Anterior cingulate cortex (tissue), 58 donors: ENCODE measurements around the gene PLD4.
"Not testable (repeated sequence)": the region's sequence is repeated elsewhere in the genome, so short reads cannot be mapped to it uniquely, and the experiment has no call there.

Experiments
- DNase-seq, 58 donors: peaks; one replicate each; lab custom pipeline; 2025; lab: John Stamatoyannopoulos, UW

Gene PLD4

DNA sequence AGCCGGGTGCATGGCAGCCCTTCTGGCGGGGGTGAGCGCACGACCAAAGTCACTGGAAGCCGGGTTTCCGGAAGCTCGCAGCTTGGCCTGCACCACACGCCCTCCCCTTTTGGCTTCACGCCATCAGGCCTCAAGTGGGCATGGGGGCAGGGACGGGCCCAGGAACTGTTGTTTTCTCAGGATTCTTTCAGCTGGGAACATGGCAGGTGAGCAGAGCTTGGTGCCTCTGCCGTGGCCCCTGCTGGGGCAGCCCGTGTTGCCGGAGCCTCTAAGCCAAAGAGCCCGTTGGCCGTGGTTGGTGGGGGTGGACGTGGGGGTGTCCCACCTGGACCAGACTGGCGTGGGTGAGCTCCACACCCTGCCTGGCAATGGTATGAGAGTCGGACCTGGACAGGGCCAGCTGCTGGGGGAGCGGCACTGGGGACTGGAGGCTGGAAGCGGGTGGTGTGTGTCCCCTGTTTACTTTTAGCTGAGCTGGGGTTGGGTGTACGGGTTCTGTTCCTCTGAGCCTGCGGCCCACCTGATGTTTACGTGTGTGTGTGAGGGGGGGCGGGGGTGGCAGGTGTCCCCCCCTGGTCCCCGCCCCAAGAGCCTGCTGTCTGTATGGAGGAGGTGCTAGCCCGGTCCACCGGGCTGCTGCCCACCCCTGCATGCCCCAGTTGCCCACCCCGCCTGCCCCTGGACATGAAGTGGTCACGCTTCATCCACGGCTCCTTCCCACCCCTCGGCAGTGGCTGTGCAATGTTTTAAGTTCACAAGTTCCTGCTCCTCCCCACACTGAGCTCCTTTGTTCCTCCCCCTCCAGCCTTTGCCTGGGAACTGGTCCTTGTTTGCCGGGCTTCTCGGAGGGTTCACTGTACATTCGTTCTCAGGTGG, 28.7 kb upstream of the PLD4 start:
- no peak for DNase-seq

DNA sequence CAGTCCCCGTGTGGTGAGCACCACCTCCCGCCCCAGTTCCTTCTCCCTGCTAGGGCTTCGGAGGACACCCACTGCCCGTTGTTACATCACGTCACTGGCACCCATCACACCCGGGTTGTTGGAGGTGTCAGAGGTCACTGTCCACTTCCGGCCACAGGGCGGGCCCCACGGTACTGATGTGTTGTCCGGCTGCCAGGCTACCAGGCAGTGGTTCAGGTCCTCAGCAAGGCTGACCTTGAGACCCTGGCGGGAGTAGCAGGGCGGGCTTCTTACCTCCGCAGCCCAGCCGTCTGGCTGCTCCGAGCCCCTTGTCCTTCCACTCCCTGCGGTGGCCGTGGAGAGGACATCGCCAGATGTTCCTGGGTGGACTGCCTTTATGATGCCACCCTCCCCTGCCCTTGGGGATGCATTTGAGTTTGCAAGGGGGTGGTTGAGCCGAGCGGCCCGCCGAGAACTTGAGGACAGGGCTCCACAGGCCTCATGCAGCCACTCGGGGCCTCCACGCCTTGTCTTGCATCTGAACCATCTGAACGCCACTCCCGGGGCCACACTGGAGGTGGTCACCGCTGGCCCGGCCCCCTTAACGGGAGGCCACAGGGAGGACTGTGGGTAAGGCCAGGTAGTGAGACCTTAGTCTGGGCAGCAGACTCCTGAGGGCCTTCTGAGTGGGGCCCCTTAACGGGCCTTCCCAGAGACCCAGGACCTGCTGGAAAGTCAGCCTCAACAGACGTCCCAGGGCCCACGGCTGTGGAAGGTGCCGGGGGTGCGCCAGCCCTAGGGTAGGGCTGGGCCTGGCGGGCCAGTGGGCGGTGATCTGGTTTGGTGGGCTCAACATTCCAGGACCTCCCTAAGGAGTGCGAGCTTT, 27.1 kb upstream of the PLD4 start:
- DNase-seq = no peak

DNA sequence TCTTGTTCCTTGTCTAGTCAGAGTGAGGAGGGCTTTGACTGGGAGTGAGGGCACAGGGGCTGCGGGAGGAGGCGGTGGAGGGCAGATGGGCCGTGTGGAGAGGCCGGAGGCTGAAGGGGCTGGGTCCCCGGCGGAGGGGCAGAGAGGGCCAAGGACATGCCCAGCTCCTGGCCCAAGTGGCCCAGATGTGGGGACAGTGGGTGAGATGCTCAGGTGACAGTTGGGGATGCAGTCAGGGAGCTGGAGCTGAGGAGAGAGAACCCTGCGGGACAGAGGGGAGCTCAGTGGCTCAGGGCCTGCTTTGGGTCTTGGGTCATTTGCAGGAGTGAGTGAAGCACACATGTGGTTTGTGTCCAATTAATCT, 26.5 kb upstream of the PLD4 start:
- DNase-seq = no peak

DNA sequence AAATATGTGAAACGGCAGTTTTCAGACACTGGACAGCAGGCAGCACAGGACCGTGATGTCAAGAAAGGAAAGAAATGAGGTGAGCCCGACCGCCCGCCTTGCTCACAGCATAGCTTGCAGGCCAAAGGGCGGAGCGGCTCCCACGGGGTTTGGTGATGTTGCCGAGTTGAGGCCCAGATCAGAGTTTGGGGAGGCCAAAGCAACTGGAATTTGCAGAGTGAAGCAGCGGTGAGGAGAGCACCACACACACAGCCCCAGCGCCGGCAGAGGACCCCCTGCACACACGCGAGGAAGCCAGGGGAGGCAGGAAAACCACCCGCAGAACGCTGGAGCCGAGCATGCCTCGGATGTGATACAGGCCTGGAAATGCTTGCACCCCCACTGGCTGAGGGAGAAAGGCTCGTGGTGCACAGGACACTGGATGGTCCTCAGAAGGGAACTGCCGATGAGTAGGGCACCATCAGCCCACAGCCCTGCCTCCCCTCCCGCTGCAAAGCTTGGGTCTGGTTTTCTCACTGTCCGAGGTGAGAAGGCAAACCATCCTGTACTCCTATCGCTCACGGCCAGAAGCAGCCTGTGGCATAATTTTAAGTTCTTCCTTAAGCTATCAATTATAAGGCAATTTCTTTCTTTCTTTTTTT, 25.7 kb upstream of the PLD4 start:
- no peak for DNase-seq

DNA sequence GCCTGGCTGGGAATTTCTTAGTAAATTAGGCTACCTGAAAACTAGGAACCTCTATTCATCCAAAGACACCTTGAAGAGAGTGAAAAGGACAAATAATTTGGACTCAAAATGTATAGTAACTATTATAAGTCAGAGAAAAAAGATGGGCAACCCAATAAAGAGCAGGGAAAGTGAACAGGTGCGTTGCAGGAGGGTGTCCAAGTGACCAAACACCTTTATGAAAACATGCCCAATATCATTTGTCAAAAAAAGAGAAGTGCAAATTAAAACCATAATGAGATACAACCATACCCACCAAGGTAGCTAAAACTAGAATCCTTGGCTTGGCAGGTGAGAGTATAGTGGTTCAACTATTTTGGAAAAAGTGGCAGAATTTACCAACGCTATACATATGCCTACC, 24.9 kb upstream of the PLD4 start:
- DNase-seq = no peak

DNA sequence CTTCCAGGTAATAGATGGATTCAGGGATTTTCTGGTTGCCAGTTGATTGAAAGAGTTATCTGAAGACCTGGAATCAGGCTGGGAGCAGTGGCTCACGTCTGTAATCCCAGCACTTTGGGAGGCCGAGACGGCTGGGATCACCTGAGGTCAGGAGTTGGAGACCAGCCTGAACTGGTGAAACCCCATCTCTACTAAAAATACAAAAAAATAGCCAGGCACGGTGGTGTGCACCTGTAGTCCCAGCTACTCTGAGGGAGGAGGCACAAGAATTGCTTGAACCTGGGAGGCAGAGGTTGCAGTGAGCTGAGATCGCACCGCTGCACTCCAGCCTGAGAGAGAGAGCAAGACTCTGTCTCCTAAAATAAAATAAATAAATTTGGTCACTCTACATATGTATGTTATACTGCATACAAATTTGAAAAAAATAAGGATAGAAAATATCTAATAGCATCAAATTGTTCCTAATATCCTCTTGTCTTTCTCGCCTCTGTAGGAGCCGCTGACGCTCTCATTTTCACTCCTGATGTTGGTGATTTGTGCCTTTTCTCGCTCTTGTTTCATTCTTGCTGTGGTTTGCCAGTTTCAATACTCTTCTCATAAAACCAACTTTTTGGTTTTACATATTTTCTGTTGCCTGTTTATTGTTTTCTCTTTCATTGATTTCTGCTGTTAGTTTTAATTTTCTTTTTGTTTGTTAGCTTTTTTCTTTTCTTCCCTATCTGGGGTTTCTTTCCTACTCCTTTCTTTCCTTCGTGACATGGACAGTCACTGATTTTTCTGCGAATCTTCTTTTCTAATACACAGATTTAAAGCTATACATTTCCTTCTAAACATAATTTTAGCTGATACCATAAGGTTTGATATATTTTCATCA, 23.8 kb upstream of the PLD4 start:
- DNase-seq = no peak

DNA sequence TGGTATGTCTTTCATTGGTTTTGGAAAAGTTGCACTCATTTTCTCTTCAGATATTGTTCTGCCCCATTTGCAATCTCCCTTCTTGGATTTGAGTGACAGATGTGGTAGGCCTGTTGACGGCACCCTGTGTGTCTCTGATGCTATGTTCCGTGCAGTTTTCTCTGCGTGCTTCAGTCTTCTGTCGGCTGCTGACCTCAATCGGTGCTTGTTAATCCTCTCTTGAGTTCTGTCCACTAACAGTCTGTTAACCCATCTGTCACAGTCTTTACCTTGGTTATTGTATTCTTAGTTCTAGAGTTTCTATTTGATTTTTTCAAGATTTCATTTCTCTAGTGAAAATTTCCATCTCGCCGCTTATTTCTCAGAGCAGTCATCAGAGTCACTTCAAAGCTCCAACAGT, 20.7 kb upstream of the PLD4 start:
- no peak for DNase-seq

DNA sequence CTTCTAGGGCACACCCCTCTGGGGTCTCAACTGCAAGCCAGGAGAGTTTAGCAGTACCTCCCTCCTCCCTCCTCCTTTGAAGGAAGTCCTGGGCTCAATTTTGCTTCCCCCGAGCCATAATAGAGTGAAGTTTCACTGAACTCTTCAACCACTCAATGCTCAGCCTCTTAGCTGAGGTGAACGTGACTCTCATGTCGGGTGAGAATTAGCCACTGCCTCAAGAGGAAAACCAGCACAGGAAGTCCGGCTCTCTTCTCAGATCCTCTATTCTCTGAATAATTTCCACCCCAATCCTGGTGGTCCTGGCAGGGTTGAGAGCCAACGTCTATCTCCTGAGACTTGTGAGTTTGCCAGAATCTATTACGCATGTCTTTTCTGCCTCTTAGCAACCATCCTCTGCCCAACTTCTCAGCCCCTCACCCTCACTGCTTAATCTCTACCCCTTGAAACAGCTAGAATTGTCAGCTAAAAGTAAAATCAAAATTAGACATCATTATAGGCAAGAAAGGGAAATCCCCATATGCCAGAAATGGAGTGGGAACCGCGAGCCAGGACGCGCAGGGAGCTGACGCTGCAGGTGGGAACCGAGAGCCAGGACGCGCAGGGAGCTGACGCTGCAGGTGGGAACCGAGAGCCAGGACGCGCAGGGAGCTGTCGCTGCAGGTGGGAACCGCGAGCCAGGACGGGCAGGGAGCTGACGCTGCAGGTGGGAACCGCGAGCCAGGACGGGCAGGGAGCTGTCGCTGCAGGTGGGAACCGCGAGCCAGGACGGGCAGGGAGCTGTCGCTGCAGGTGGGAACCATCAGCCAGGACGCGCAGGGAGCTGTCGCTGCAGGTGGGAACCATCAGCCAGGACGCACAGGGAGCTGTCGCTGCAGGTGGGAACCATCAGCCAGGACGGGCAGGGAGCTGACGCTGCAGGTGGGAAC, 19.8 kb upstream of the PLD4 start:
- DNase-seq = not testable (repeated sequence)

DNA sequence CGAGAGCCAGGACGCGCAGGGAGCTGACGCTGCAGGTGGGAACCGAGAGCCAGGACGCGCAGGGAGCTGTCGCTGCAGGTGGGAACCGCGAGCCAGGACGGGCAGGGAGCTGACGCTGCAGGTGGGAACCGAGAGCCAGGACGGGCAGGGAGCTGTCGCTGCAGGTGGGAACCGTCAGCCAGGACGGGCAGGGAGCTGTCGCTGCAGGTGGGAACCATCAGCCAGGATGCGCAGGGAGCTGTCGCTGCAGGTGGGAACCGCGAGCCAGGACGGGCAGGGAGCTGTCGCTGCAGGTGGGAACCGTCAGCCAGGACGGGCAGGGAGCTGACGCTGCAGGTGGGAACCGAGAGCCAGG, 19.1 kb upstream of the PLD4 start:
- not testable (repeated sequence) for DNase-seq

DNA sequence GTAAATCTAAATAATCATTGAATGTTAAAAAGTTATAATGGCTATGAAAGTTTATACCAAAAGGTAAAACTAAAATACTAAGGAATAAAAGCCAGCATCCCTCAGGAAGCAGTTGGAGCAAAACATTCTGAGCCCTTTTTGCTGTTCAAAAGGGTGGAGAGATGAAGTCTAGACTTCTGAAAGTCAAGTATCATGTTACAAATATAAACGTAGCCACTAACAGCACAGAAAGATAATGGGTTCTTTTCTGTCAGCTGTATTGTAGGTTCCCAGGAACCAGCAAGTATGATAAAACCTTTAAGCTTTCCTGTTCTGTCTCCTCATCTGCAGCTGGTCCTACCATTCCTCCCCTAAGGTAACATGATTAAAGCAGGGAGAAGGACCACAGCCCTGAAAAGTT, 16.4 kb upstream of the PLD4 start:
- DNase-seq = no peak

DNA sequence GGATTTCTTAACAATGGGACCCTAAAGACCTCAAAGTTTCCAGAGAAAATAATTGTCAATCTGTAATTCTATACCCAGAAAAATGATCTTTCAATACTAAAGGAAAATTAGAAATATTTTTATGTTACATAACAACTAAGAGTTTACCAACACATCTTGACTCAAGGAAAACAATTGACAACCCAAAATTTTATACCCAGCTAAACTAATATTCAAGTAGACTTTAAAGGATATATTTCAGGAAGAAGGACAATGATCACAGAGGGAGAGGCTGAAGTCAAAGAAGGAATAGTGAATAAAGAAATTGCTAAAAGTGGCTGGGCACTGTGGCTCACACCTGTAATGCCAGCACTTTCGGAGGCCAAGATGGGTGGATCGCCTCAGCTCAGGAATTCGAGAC, 12.6 kb upstream of the PLD4 start:
- no peak for DNase-seq

DNA sequence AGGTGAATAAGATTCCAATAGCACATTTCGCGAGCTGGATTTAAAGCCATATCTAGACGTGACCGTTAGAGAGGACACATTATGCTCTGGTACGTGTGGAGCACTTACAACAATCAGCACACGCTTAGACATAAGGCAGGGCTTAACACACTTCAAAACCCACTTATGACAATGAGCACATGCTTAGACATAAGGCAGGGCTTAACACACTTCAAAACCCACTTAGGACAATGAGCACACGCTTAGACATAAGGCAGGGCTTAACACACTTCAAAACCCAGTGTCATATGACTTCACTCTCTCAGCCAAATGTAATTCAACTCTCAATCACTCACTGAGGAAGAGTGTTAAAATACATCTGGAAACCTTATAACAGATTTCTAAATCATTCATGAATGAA, 11.2 kb upstream of the PLD4 start:
- DNase-seq = no peak

DNA sequence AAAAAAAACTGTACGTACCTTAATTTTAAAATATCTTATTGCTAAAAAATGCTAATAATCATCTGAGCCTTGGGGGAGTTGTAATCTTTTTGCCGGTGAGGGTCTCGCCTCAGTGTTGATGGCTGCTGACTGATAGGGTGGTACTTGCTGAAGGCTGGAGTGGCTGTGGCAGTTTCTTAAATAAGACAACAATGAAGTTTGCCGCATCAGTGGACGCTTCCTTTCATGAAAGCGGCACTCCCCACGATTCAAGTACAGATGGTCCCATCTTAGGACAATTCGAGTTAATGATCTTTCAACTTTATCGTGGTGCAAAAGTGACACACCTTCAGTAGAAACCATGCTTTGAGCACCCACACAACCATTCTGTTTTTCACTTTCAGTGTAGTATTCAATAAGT, 7.6 kb upstream of the PLD4 start:
- DNase-seq = no peak

DNA sequence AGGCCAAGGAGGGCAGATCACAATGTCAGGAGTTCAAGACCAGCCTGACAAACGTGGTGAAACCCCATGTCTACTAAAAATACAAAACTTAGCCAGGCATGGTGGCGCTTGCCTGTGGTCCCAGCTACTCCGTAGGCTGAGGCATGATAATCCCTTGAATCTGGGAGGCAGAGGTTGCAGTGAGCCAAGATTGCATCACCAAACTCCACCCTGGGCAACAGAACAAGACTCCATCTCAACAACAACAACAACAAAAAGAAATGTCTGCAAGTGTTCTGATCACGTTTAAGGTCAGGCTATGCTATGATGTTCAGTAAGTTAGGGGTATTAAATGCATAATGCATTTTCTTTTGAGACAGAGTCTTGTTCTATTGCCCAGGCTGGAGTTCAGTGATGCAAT, 6.7 kb upstream of the PLD4 start:
- DNase-seq = no peak

DNA sequence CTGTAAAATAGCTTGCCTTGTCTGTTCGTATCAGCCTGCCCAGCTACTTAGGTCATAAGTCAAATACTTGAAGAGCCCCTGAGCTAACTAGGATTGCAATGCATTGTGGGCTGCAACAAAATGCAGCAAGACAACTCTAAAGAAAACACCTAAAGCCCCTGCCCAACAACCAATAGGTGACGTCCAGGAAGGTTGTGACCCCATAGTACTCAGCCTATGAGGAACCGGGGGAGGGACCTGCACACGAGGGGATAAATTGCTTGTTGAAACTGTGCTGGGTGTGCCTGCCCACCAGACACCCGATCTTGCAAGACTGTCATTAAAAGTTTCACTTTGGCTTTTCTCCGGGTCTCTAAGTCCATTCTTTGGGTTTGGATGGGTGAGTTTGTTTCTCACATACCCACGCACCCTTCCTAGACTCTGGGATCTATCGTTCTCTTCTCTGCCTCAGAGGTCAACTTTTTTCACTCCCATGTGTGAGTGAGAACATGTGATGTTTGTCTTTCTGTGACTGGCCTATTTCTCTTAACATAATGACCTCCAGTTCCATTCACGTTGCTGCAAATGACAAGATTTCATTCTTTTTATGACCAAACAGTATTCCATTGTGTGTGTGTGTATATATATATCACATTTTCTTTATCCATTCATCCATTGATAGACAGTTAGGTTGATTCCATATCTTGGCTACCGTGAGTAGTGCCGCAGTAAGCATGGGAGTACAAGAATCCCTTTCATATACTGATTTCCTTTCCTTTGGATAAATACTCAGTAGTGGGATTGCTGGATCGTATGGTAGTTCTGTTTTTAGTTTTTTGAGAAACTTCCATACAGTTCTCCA, 5.3 kb upstream of the PLD4 start:
- not testable (repeated sequence) for DNase-seq

DNA sequence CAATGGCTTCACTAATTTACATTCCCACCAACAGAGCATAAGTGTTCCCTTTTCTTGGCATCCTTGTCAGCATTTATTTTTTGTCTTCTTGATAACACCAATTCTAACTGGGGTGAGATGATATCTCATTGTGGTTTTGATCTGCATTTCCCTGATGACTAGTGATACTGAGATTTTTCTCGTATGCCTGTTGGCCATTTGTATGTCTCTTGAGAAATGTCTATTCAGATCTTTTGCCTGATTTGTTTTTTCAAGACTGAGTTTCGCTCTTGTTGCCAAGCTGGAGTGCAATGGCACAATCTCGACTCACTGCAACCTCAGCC, 4.7 kb upstream of the PLD4 start:
- no peak for DNase-seq

DNA sequence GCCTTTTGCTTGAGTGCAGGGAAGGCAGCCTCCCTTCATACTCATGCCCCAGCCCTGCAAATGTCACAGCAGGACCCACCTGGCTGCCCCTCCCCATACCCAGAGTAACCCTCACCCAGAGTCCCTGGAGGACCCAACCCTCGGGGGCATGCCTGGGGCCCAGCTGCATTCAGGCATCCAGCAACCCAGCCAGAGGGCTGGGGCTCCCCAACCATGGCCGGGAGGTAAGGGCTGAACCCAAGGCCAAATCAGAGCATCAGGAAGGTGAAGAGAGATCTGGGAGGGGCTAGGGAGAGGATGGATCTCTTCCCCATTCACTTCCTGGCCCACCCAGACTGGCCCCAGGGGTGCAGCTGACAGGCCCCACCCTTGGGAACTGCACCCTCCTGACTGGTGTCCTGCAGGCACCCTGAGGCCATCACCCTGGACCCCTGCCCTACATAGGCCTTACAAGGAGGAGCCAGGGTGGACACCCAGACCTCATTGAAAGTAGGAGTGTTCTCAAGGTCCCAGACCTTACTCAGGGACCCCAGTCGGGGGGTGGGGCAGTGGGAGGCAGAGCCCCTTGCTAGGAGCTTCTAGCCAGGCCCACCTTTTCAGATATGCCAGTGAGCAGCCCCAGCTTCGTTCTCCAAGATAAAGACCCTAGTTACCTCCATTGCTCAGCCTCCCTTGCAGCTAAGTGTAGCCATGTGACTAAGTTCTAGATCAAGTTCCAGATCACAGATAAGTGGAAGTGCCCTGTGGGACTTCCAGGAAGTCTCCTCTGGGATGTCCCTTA, 849 bp upstream of the PLD4 start:
- DNase-seq = no peak
